C1 segment of cervical spinal cord (tissue), 14 donors: Measurements from ENCODE around the gene HLF.

ENCODE experiments used
- DNase-seq, 14 donors: peaks; one replicate each; lab custom pipeline; 2025; lab: John Stamatoyannopoulos, UW

The HLF gene

DNA sequence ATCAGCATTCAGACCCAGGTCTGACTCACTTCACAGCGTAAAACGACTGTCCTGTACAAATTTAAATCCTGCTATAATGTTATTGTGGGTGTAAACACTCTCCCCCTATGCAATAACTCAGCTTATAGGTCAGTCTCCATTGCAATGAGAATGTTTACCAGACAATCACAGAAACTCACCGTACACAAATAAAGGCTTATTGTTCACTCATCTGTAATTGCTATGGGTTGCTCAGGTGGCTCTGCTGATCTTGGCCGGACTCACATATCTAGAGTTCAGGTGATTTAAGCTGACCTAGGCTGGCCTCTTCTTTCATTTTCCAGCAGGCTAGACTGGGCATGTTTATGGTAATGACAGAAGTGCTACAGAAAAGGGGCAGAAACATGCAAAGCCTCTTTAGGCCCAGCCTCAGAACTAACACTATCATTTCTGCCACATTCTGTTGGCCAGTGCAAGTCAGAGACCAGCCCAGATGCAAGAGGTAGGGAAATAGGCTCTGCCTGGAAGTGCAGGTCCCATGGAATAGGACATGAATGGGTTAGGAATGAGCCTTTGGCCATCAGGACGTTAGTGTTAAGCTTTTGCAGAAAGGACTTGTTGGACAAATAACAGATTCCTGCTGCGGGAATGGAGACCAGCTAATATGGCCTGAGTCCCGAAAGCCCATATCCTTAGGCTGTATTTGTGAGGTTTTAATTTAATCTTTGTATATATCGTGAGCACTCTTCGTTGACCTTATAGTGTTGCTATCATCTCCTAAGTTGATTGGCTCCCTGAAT lies 44.0 kb downstream of the HLF start:
- DNase-seq: no peak

GRCh38 chr17:55311767-55312375 lies 47.1 kb downstream of the HLF start:
- DNase-seq: no peak

- DNase-seq: no peak
These were observed 48.1 kb downstream of the HLF start for GRCh38 chr17:55312852-55313251.

DNA sequence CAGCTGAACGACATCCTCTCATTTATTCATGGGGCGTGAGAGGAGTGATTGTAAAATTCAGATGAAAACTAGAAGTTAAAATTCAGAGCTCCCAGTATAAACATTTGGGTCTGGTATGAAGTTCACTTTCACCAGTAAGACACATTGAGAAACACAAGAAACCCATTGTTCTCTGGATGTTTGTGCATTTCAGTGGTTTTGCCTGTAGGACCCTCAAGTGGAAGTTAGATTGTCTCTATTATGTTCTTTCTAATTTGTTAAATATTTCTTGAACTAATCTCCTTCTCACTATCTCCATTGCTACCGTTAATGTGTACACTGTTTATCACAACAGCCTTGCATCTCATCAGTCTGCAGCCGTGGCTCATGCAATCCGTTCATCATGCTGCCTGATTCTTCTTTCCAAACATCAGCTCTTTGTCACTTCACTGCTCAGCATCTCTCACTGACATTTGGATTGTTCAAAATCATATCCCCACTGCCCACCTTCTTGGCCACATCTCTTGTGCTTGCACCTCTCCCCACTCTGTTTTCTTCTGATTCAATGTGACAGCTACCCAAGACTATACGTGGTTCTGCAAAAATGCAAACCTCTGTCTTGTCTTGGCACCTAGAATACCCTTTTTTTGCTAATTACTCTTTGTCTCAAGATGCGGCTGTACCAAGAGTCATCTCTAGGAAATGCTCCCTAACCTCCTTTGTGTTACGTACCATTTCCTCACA lies 49.5 kb downstream of the HLF start:
- DNase-seq: no peak

- no peak for DNase-seq
These were observed 50.2 kb downstream of the HLF start for GRCh38 chr17:55314784-55315491.

DNA sequence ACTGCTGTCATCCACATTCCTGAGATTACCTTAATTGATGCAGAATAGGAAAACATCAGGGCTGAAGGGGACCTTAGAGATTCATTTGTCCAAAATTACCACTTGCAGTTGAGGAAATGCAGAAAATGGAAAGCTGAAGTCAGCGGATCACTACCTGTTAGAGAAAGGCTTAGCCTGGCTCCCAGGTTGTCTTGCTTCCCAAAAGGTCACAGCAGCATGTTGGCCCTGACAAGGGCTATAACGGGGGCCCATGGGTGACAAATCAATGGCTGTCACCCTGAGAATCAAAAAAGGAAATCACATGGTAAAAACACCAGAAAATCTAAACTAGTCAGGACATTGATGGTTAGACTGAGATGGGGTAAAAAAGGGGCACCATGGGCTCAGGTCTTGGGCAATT lies 51.7 kb downstream of the HLF start:
- DNase-seq: no peak

DNA sequence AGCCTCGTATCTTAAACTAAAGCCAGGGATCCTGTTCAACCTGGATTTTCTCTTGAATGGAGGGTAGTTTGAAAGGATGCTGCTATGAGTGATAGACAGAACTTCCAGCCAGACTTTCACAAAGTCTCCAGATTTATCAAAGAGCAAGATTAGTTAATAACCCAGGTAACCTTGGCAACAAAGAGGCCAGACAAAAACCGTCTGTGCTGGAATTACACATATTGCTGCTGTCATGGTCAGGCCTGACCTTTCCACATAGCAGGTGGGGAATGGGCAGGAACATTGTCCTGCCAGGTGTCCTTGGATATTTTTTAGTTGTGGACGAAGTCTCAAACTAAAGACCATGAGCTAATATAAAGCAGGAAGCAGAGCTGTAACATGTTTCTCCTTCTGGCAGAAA lies 52.5 kb downstream of the HLF start:
- no peak for DNase-seq

DNA sequence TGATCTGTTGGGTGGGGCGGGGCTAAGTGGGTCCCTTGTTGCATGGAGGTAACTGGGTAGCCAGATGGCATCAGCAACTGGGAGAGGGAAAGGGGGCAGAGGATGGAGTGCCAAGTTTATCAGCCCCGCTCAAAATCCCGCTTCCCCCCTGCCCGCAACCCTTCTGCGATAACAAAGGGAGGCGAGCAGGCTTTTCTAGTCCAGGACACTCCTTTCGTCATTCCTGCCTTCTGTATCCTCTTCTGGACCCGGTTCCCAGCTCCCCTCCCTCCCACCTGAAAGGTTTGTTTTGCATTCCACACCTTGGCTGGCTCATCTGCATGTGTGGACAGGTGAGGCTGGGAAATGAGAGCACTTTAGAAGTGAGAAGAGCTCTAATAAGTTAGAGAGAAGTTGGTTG lies 53.3 kb downstream of the HLF start:
- no peak for DNase-seq

- no peak for DNase-seq
These were observed 54.1 kb downstream of the HLF start for GRCh38 chr17:55318715-55319487.

- DNase-seq: no peak
These were observed 55.3 kb downstream of the HLF start for GRCh38 chr17:55319933-55320593.

- peak in 6 of 14 donors; percentile 9 to 45 (median 34) for DNase-seq
These were observed 56.0 kb downstream of the HLF start for GRCh38 chr17:55320594-55321426.

DNA sequence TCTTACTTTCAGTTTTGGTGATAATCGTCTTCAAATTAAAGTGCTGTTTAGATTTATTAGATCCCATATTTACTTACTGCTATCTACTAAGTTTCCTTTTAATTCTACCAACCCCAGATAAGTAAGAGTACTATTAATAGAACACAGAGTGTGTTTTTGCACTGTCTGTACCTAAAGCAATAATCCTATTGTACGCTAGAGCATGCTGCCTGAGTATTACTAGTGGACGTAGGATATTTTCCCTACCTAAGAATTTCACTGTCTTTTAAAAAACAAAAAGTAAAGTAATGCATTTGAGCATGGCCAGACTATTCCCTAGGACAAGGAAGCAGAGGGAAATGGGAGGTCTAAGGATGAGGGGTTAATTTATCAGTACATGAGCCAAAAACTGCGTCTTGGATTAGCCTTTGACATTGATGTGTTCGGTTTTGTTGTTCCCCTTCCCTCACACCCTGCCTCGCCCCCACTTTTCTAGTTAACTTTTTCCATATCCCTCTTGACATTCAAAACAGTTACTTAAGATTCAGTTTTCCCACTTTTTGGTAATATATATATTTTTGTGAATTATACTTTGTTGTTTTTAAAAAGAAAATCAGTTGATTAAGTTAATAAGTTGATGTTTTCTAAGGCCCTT lies 56.8 kb downstream of the HLF start:
- no peak for DNase-seq

DNA sequence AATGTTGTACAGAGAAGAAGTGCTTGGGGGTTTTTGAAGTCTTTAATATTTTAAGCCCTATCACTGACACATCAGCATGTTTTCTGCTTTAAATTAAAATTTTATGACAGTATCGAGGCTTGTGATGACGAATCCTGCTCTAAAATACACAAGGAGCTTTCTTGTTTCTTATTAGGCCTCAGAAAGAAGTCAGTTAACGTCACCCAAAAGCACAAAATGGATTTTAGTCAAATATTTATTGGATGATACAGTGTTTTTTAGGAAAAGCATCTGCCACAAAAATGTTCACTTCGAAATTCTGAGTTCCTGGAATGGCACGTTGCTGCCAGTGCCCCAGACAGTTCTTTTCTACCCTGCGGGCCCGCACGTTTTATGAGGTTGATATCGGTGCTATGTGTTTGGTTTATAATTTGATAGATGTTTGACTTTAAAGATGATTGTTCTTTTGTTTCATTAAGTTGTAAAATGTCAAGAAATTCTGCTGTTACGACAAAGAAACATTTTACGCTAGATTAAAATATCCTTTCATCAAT lies 57.8 kb downstream of the HLF start:
- no peak for DNase-seq

GRCh38 chr17:55323518-55324295 lies 58.9 kb downstream of the HLF start:
- no peak for DNase-seq

- no peak for DNase-seq
These were observed 59.7 kb downstream of the HLF start for GRCh38 chr17:55324296-55324978.

DNA sequence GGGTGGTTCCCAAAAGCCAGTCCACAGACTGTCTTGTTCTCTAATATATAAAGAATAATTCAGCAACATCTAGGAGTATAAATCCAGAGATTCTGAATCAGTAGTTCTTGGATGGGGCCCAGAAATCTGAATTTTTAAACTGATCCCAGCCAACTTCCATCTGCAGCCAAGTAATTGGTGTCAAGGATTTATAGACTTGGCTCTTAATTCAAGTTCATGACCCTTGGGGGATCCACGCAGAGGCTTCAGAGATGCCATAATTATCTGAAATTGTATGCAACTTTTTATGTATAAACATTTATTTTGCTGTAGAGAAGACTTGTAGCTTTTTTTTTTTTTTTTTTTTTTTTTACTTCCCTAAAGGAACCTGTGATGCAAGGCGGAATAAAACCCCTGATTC lies 60.6 kb downstream of the HLF start:
- DNase-seq: no peak

DNA sequence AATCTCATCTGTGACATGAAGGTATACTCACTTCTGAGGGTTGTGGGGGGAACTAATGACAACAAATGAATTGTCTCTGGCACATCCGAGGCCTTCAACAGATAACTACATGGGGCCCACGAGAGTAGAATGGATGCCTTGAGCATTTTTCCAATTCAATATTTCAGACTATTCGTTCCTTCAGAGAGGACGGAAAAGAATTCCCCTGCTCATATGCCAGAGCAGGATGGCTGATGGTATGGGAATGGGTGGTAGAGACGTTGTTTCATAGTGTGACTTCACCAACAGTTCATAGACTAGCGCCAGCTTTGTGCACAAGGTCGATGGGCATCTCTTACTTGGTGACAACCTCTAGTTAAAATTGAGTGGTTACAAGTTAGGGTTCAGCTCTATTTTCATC lies 61.3 kb downstream of the HLF start:
- DNase-seq: no peak
